GM12801 (cell line): ENCODE data around the gene MAPKAP1.

Experiments used
- TF ChIP-seq, protein P1 (sequence below): IDR thresholded peaks from one replicate; pipeline ENCODE4 v1.5.1; 2011; ENCODE audit warnings: control low read depth; ENCODE audit not compliant: insufficient read length; ENCODE audit errors: extremely low read depth

The MAPKAP1 gene

GRCh38 chr9:125443367-125443766 lies 263.6 kb downstream of the MAPKAP1 start:
- TF ChIP-seq, protein P1, sequence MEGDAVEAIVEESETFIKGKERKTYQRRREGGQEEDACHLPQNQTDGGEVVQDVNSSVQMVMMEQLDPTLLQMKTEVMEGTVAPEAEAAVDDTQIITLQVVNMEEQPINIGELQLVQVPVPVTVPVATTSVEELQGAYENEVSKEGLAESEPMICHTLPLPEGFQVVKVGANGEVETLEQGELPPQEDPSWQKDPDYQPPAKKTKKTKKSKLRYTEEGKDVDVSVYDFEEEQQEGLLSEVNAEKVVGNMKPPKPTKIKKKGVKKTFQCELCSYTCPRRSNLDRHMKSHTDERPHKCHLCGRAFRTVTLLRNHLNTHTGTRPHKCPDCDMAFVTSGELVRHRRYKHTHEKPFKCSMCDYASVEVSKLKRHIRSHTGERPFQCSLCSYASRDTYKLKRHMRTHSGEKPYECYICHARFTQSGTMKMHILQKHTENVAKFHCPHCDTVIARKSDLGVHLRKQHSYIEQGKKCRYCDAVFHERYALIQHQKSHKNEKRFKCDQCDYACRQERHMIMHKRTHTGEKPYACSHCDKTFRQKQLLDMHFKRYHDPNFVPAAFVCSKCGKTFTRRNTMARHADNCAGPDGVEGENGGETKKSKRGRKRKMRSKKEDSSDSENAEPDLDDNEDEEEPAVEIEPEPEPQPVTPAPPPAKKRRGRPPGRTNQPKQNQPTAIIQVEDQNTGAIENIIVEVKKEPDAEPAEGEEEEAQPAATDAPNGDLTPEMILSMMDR, result no peak

GRCh38 chr9:125442452-125442851 lies 264.6 kb downstream of the MAPKAP1 start:
- TF ChIP-seq, protein P1, result no peak

GRCh38 chr9:125440411-125440810 lies 266.6 kb downstream of the MAPKAP1 start:
- TF ChIP-seq, protein P1, result no peak

- TF ChIP-seq, protein P1, result no peak
Observed at GRCh38 chr9:125439434-125440272, 267.4 kb downstream of the MAPKAP1 start.

DNA sequence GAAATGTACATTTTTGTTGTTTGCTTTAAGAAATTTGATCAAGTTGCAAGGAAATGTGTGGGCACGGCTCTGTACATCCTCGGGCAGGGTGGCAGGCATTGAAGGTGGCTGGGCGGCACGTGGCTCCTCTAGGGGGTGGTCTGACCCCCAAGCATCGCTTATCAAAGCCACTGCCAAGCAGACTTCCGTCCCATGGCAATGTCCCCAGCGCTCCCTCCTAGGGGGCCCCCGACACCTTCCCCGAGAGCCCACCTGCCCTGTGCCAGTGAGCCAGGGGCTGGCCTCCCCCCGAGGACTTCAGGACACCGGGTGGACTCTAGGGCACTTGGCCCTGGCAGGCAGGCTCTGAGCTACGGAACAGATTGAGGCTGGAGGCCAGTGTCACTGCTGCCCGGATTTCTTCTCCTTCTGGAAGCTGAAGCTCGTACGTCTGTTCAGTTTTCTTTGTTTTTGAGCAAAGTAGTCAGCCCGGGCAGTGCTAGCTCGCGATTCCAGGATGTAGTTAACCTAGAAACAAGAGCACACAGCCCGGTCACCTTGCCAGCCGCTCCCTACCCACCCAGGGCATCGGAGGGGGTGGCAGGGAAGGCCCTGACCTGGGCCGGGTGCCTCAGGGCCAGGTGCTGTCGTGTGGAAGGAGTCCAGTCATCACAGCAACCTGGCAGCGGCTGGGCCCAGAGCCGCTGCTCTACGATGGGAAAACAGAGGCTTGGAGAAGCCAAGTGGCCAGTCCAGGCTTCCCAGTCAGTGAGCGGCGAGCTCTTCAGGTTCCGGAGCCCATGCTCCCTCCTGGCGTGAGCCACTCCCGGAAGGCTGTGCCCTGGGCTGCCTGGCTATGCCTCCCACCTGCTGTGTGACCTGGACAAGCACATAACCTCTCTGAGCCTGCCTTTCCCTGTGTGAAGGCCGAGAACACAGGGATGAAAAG lies 268.2 kb downstream of the MAPKAP1 start:
- TF ChIP-seq, protein P1, result no peak

GRCh38 chr9:125437771-125438221 lies 269.2 kb downstream of the MAPKAP1 start:
- TF ChIP-seq, protein P1, result no peak
